ENCODE results near the gene MTUS2. TPM values are rescaled to one million over a fixed set of nuclear protein-coding genes. Genes with fewer than 3 reads are reported as not detected.

MTUS2 gene
- total RNA-seq, 1 experiment from 2014 or later = 1.7 TPM

GRCh38 chr13:28953714-28954418 is 133.7 kb downstream of the MTUS2 start:
- POLR2A ChIA-PET = interaction anchor here (0.6 kb wide), 1 partner anchor 640 kb away, joined by 6 read pairs; no protein-coding TSS in a partner anchor
- Histone ChIP-seq H3K36me3 (ENCODE audit: control insufficient read depth, insufficient read depth, low read length) (no peaks in the 10 kb centered on the region), H3K9me3 (no peaks in the 10 kb centered on the region), H3K27me3 (replicated peaks; ENCODE audit: control insufficient read depth, insufficient read depth, low read length) (no peaks in the 10 kb centered on the region; the same call in 1 of the 2 replicates), H3K4me1 (no peaks in the 10 kb centered on the region), H3K4me3 (ENCODE audit: low read depth, low read length) (no peak overlapping the region)
- no peak overlapping the region for H3K4me3 Mint-ChIP-seq (ENCODE audit: unreplicated experiment)
- H3K36me3 Mint-ChIP-seq (ENCODE audit: insufficient read depth, unreplicated experiment) = no peaks in the 10 kb centered on the region
- H3K9me3 Mint-ChIP-seq (ENCODE audit: unreplicated experiment) = no peaks in the 10 kb centered on the region
- no peak for DNase-seq
- no TSS peak for BruUV-seq (replicated peaks)
- peak in 1 of 2 experiments; percentile 1 for TF ChIP-seq CTCF (IDR thresholded peaks at IDR 0.05; ENCODE audit: insufficient read depth in 1 of 2, low read depth in 1 of 2, low read length in 1 of 2, severe bottlenecking in 1 of 2, unreplicated experiment in 1 of 2)
- CTCF ChIA-PET = no interaction called here
- intact Hi-C loops (cut with micrococcal nuclease; ENCODE audit: unreplicated experiment) = no loop called here
- no peak overlapping the region for H3K27ac Mint-ChIP-seq (ENCODE audit: unreplicated experiment)
- H3K27me3 Mint-ChIP-seq (ENCODE audit: insufficient read depth, unreplicated experiment) = peaks cover 18% of the 10 kb centered on the region
- H3K4me1 Mint-ChIP-seq (ENCODE audit: low read depth, unreplicated experiment) = no peaks in the 10 kb centered on the region

- no peaks in the 10 kb centered on the region for H3K4me1 Mint-ChIP-seq (ENCODE audit: low read depth, unreplicated experiment)
- no peaks in the 10 kb centered on the region for H3K36me3 Mint-ChIP-seq (ENCODE audit: insufficient read depth, unreplicated experiment)
- H3K27me3 Mint-ChIP-seq (ENCODE audit: insufficient read depth, unreplicated experiment) = peaks cover 18% of the 10 kb centered on the region
- TF ChIP-seq CTCF (IDR thresholded peaks at IDR 0.05; ENCODE audit: insufficient read depth in 1 of 2, low read depth in 1 of 2, low read length in 1 of 2, severe bottlenecking in 1 of 2, unreplicated experiment in 1 of 2) = no peak
- ChIA-PET POLR2A (no interaction called here), CTCF (no interaction called here)
- Histone ChIP-seq H3K36me3 (ENCODE audit: control insufficient read depth, insufficient read depth, low read length) (no peaks in the 10 kb centered on the region), H3K27me3 (replicated peaks; ENCODE audit: control insufficient read depth, insufficient read depth, low read length) (no peaks in the 10 kb centered on the region), H3K4me1 (no peaks in the 10 kb centered on the region), H3K9me3 (no peaks in the 10 kb centered on the region), H3K4me3 (ENCODE audit: low read depth, low read length) (no peak overlapping the region)
- H3K4me3 Mint-ChIP-seq (ENCODE audit: unreplicated experiment) = no peak overlapping the region
- no TSS peak for BruUV-seq (replicated peaks)
- no peak for DNase-seq
- no peaks in the 10 kb centered on the region for H3K9me3 Mint-ChIP-seq (ENCODE audit: unreplicated experiment)
- H3K27ac Mint-ChIP-seq (ENCODE audit: unreplicated experiment) = no peak overlapping the region
- intact Hi-C loops (cut with micrococcal nuclease; ENCODE audit: unreplicated experiment) = no loop called here
Measured at GRCh38 chr13:28954419-28954725, 134.2 kb downstream of the MTUS2 start.

GRCh38 chr13:28954810-28955209 is 134.7 kb downstream of the MTUS2 start:
- CTCF ChIA-PET = no interaction called here
- H3K4me1 Mint-ChIP-seq (ENCODE audit: low read depth, unreplicated experiment) = no peaks in the 10 kb centered on the region
- no peak overlapping the region for H3K4me3 Mint-ChIP-seq (ENCODE audit: unreplicated experiment)
- no peak overlapping the region for H3K27ac Mint-ChIP-seq (ENCODE audit: unreplicated experiment)
- no peaks in the 10 kb centered on the region for H3K36me3 Mint-ChIP-seq (ENCODE audit: insufficient read depth, unreplicated experiment)
- H3K27me3 Mint-ChIP-seq (ENCODE audit: insufficient read depth, unreplicated experiment) = peaks cover 16% of the 10 kb centered on the region
- Histone ChIP-seq H3K36me3 (ENCODE audit: control insufficient read depth, insufficient read depth, low read length) (no peaks in the 10 kb centered on the region), H3K9me3 (no peaks in the 10 kb centered on the region), H3K27me3 (replicated peaks; ENCODE audit: control insufficient read depth, insufficient read depth, low read length) (no peaks in the 10 kb centered on the region), H3K4me1 (no peaks in the 10 kb centered on the region), H3K4me3 (ENCODE audit: low read depth, low read length) (no peak overlapping the region)
- intact Hi-C loops (cut with micrococcal nuclease; ENCODE audit: unreplicated experiment) = no loop called here
- TF ChIP-seq CTCF (IDR thresholded peaks at IDR 0.05; ENCODE audit: insufficient read depth in 1 of 2, low read depth in 1 of 2, low read length in 1 of 2, severe bottlenecking in 1 of 2, unreplicated experiment in 1 of 2) = no peak
- no peaks in the 10 kb centered on the region for H3K9me3 Mint-ChIP-seq (ENCODE audit: unreplicated experiment)
- no TSS peak for BruUV-seq (replicated peaks)
- POLR2A ChIA-PET = no interaction called here
- DNase-seq = no peak
